Endothelial cell of umbilical vein (primary cell): ENCODE results near the gene TMEM63B.

ENCODE experiments used
- EZH2 ChIP-seq: IDR thresholded peaks from 2 replicates; pipeline ENCODE4 v1.6.1; 2012; ENCODE audit warnings: borderline replicate concordance, low read depth, mild to moderate bottlenecking, moderate library complexity, low read length, inconsistent platforms; ENCODE audit not compliant: severe bottlenecking
- GATA2 ChIP-seq: IDR thresholded peaks from 2 replicates; pipeline ENCODE4 v1.7.0; 2011; ENCODE audit warnings: low read depth, mild to moderate bottlenecking, moderate library complexity, mixed read lengths, low read length; ENCODE audit not compliant: insufficient read length, insufficient read depth
- POLR2A ChIP-seq: IDR thresholded peaks from 2 replicates; pipeline ENCODE4 v1.6.1; 2012; ENCODE audit warnings: low read depth, mild to moderate bottlenecking, control low read depth, low read length
- POLR2AphosphoS5 ChIP-seq: IDR thresholded peaks from 2 replicates; pipeline ENCODE4 v1.6.1; 2012; ENCODE audit warnings: low read depth, mild to moderate bottlenecking, control low read depth, low read length, moderate library complexity; ENCODE audit not compliant: insufficient read depth
- TF ChIP-seq, protein P1 (sequence below), 2 donors: IDR thresholded peaks; 1 replicate in 1 of 2; 2 replicates in 1 of 2; pipeline ENCODE4 v1.5.1; 2011; ENCODE audit warnings: low read length in 2 of 2, mild to moderate bottlenecking in 2 of 2, moderate library complexity in 2 of 2, control low read depth in 1 of 2, inconsistent platforms in 1 of 2, low read depth in 1 of 2; ENCODE audit not compliant: insufficient read depth in 1 of 2; ENCODE audit errors: extremely low read depth in 1 of 2
- TF ChIP-seq, protein P2 (sequence below): IDR thresholded peaks from 2 replicates; pipeline ENCODE4 v1.6.1; 2011; ENCODE audit not compliant: insufficient read depth, insufficient read length

DNA sequence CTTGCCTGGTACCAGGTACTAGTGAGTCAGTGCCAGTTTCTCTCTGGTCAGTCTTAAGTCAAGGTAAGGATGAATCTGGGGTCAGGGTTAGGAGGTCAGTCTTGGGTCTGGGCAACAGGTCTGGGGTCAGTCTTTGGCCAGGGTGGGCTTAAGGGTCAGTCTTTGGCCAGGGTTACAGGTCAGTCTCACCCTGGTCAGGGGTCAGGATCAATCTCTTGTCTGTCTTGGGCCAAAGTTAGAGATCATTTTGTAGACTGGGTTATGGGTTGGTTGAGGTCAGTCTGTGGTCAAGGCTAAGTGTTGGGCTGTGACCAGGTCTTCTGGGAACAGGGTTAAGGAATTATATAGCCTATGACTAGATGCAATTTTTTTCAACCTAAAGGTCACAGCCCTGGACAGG lies 18.5 kb downstream of the TMEM63B start:
- TF ChIP-seq GATA2 = no peak
- TF ChIP-seq, protein P1, sequence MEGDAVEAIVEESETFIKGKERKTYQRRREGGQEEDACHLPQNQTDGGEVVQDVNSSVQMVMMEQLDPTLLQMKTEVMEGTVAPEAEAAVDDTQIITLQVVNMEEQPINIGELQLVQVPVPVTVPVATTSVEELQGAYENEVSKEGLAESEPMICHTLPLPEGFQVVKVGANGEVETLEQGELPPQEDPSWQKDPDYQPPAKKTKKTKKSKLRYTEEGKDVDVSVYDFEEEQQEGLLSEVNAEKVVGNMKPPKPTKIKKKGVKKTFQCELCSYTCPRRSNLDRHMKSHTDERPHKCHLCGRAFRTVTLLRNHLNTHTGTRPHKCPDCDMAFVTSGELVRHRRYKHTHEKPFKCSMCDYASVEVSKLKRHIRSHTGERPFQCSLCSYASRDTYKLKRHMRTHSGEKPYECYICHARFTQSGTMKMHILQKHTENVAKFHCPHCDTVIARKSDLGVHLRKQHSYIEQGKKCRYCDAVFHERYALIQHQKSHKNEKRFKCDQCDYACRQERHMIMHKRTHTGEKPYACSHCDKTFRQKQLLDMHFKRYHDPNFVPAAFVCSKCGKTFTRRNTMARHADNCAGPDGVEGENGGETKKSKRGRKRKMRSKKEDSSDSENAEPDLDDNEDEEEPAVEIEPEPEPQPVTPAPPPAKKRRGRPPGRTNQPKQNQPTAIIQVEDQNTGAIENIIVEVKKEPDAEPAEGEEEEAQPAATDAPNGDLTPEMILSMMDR (IDR thresholded peaks at IDR 0.05; ENCODE audit: extremely low read depth in 1 of 2, insufficient read depth in 1 of 2, low read depth in 1 of 2, low read length in 2 of 2) = no peak
- TF ChIP-seq POLR2A = no peak
- no peak for TF ChIP-seq POLR2AphosphoS5
- TF ChIP-seq EZH2 = no peak
- TF ChIP-seq, protein P2, sequence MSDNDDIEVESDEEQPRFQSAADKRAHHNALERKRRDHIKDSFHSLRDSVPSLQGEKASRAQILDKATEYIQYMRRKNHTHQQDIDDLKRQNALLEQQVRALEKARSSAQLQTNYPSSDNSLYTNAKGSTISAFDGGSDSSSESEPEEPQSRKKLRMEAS = no peak
